Dedifferentiated amniotic fluid mesenchymal stem cell (primary cell): Measurements from ENCODE around the gene PFKP.
"Not testable (repeated sequence)": the region's sequence is repeated elsewhere in the genome, so short reads cannot be mapped to it uniquely, and the experiment has no call there.

ENCODE experiments used
- DNase-seq: peaks from one replicate; pipeline ENCODE4 v3.0.0-alpha.2; 2016; ENCODE audit errors: extremely low spot score

The PFKP gene

DNA sequence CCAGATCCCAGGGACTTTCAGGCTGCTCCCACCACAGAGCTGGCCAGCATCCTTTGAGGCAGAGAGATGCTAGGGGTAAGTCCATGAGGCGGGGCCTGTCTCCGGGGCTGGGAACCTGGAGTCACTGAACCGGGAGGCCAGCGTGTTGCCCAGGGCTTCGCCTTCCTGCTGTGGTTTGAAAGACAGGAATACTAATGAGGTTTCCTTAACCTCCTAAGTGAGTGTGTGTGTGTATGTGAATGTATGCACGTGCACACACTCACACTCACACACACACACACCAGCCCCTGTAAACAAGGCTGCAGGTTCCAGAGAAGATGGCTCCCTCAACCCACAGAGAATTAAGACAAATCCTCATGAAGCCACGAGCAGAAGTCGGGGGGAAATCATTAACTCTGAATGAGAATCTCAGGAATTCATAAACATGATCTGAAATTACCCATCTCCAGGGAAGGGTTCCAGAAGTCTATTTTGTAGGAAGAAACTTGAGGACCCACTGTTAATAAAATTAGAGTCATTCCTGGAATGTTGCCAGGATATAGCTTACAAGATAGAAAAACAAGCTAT lies 20.3 kb upstream of the PFKP start:
- DNase-seq = no peak

DNA sequence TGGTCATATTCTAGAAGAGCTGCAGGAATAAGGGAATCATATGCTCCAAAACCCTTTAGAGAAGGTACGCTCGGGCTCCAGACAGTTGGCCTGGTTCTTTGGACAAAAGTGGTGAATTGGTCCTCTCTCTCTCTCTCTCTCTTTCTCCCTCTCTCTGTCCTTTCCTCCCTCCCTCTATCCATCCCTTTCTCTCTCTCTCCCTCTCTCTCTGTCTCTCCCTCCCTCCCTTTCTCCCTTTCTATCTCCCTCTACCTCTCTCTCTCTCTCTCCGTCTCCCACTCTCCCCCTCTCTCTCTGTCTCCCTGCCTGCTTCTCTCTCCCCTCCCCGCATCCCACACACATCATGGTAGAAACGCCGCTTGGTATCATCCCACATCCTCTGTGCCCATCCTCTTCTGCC lies 19.8 kb upstream of the PFKP start:
- DNase-seq = no peak

DNA sequence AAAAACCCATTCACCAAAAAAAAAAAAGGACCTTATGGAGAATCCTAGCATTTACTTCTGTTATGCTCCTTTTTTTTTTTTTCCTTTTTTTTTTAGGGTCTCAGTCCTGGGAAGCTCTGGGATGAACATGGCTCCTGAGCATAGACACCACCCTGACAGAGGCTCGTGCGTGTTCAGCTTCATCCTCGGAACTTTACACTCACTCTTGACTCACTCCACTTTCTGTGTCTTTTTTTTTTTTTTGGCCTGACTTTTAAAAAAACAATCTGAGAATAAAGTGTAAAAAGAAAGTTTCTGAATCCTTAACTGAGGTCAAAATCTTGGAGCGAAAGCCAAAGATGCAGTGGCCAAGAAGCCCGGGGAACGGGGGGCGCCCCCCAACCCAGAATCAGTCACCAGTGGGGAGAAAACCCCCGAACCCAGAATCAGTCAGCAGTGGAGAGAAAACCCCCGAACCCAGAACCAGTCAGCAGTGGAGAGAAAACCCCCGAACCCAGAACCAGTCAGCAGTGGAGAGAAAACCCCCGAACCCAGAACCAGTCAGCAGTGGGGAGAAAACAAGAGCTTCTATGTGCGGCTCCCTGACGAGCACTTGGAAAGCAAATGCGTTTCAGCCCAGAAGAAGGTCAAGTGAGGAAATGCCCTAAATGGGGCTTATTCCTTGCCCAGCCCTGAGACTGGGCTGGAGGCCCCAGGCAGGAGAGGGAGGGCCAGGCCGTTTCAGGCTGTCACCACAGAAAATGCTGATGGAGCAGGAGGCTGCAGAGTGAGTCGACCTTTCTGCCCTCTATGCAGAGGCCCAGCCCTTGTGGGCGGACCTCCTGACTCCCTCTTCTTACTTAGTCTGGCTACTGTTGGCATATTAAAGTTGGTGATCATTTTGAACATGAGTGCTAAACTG lies 19.0 kb upstream of the PFKP start:
- peak; percentile 39 for DNase-seq

DNA sequence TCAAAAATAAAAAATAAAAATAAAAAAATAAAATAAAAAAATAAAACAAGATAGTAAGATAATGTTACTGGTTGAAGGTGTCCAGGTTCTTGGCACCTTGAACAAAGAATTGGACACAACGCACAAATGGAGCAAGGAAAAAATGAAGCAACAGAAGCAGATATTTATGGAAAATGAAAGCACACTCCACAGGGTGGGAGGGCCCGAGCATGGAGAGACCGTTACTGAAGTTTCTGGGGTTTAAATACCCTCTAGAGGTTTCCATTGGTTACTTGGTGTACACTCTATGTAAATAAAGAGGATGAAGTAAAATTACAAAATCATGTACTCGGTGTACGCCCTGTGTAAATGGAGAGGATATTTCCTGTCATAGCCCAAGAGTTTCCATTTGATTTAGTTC lies 15.7 kb upstream of the PFKP start:
- DNase-seq = no peak

DNA sequence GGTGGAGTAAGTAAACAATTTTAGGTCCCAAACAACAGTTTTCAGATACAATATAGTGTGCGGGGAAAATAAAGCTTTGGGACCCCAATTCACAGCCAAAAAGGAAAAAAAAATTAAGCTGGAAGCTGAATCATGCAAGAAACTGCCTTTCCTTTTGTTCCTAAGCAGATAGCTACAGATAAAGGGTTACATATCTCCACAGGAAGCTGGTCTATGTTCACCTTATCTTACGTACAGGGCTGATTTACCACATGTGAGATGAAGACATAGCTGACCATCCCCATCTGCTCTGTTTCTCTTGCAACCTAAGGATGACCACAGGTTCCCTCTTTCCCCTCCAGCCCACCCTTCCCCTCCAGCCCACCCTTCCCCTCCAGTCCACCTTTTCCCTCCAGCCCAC lies 14.2 kb upstream of the PFKP start:
- no peak for DNase-seq

DNA sequence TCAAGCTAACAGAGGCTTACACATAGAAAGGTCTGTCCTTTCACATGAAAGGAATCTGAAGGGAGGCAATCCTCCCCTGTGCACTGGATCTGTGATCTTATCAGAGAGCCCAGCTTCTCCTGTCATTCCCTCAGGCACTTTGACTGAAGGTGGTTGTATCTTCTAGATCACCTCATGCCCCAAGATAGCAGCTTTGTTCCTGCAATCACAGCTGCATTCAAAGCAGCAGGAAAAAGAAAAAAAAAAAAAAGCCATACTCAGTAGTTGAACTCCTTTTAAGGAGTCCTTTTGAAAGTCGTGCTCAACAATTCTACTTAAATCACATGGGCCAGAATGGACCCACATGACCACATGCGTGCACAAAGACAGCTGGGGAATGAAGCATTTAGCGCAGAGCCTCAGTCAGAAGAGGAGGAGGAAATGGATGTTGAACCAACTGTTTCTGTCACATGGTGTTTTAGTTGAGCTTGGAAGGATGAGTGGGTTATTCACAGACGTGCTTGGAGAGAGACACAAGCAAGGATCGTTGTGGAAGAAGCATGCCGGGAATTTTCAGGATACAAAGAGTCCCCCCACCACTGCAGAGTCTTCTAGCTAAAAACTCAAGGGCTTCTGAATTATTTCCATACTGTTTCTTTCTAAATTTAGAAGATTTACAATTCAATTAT lies 13.0 kb upstream of the PFKP start:
- no peak for DNase-seq

DNA sequence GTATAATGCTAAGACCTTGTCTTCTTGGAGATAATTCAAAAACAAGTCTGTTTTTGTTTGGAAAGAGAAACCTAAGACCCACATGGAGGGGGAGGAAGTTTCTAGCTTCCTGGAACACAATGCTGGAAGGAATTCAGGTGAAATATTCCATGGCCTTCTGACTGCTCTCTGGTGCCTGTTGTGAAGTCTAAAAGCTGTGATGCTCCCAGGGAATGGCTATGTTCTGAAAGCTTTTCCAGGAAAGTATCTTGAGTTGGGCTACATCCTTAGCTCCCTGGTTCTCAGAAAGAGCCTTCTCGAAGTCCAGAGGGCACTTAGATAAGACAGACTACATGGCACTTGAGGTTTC lies 12.5 kb upstream of the PFKP start:
- DNase-seq = no peak

DNA sequence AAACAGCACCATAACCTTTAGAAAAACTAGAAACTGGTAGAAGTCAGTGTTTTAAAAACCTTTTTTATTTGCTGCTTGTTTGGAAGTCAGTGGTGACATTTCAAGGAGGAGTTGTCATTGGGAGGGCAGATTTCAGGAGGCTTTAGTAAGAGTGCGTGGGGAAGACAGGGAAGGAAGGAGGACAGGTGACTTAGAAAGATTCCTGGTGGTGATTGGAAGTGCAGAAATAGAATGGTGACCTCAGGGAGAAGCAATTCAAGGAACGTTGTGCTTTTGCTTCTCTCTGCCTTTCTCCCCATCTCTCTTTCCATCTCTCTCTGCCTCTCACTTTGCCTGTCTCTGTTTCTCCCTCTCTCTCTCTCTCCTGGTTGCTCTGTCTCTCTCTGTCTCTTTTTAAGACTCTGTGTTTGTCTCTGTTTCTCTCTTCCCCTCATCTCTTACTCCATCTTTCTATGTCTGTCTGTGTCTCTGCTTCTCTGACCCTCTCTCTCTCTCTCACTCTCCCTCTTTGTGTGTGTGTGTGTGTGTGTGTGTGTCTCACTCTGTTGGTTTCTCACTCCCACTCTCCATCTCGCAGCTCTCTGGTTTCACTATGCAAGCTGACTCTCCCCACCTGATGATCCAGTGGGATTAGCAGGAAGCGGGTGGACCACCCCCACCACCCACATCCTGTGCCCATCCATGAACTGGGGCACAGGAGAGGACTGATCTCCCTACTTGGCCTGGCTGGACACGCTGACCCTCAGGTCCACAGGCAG lies 10.9 kb upstream of the PFKP start:
- DNase-seq = no peak

DNA sequence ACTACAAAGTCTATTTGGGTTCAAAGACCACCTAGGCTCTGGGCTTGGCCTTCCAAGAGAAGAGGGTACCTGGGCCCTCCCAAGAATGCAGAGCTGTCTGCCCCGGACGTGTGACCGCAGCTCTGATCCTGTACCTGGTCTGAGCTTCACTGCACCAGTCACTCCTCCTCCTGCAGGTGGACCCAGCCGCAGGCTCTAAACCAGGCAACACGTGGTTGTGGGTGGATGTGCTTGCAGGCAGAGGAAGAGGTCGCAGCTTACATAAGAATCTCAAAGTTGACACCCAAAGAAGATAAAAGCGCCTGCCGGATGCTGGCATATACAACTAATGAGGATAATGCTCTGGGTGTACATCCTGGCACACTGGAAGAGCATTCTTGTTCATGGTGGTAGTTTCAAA lies 9.4 kb upstream of the PFKP start:
- no peak for DNase-seq

DNA sequence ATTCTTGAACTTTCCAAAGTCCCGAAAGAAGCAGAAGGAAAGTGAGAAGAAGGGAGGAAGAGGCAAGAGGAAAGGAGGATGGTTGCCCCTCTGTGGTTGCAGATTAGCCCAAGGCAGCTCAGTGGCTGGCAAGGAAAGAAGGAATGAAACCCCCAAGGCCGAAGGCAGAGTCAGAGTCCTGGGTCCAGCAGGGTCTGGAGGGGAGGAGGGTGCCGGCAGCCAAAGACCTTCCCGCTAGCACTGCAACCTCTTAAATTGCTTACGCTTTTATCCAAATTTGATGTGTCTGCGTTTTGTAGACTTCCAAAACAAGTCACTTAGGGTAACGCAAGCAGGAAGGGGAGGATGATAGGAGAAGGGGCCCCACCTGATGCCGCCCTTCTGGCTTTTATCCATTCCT lies 7.4 kb upstream of the PFKP start:
- DNase-seq = no peak

DNA sequence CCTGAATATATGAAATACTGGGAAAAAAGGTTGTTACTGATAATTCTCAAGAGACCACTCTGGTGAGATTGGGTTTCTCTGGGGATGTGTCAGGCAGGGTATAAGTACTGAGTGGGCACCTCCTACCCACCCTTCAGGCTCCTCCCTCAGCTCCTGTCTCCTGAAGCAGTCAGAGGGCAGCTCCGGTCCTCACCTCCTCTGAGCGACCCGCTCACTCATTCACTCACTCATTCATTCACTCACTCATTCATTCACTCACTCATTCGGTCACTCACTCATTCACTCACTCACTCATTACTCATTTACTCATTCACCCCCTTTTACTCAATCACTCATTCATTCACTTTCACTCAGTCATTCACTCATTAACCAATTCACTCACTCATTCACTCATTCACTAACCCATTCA lies 6.9 kb upstream of the PFKP start:
- no peak for DNase-seq

DNA sequence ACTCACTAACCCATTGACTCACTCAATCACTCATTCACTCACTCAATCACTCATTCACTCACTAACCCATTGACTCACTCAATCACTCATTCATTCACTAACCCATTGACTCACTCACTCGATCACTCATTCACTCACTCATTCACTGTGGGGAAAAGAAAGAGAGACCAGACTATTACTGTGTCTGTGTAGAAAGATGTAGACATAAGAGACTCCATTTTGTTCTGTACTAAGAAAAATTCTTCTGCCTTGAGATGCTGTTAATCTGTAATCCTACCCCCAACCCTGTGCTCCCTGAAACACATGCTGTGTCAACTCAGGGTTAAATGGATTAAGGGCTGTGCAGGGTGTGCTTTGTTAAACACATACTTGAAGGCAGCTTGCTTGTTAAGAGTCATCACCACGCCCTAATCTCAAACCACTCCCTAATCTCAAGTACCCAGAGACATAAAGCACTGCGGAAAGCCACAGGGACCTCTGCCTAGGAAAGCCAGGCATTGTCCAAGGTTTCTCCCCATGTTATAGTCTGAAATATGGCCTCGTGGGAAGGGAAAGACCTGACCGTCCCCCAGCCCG lies 5.9 kb upstream of the PFKP start:
- not testable (repeated sequence) for DNase-seq

DNA sequence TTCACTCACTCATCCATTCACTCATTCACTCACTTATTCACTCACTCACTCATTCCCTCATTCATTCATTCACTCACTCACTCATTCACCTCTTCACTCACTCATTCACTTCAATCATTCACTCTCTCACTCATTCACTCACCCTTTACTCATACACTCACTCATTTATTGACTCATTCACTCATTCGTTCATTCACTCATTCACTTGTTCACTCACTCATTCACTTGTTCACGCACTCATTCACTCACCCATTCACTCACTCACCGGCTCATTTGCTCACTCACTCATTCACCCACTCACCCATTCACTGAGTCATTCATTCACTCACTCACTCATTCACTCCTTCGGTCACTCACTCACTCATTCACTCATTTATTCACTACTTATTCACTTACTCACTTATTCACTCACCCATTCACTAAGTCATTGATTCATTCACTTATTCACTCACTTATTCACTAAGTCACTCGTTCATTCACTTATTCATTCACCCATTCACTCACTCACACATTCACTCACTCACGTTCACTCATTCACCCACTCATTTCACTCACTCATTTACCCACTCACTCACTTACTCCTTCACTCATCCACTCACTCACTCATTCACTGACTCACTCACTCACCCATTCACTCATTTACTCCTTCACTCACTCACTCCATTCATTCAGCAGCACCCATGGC lies 4.7 kb upstream of the PFKP start:
- DNase-seq = no peak

DNA sequence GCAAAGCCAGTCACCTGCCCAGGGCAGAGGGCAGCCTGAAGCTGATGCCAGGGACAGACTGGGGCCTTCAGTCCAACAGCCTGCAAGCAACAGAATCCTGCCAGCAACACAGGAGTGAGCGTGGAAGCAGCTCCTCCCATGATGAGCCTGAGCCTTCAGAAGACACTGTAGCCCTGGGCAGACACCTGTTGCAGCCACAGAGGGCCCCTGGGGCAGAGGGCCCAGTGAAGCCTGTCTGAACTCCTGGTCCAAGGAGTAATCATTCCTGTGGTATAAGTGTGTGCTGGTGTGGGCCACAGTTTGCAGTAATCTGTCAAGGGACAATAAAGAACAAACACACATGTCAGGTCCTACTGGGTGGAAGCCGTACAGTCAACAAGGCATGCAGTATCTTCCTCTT lies 2.9 kb upstream of the PFKP start:
- DNase-seq = no peak

DNA sequence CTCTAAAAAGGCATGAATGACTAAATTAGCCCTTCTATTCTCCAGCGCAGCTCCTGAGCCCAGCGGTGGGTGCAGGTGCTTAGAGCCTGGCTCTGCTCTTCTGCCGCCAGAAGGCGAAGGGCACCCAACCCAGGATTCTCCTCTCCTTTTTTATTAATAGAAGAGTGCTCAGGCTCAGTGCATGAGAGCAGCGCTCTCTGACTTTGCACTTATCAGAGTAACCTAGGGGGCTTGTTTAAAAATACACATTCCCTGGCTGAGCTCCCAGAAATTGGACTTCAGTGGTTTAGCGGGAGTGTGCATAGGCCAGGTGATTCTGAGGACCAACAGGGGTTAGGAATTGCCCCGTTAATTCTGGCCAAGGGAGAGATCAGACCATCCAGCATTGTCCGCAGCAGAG lies 1.7 kb upstream of the PFKP start:
- DNase-seq = no peak

DNA sequence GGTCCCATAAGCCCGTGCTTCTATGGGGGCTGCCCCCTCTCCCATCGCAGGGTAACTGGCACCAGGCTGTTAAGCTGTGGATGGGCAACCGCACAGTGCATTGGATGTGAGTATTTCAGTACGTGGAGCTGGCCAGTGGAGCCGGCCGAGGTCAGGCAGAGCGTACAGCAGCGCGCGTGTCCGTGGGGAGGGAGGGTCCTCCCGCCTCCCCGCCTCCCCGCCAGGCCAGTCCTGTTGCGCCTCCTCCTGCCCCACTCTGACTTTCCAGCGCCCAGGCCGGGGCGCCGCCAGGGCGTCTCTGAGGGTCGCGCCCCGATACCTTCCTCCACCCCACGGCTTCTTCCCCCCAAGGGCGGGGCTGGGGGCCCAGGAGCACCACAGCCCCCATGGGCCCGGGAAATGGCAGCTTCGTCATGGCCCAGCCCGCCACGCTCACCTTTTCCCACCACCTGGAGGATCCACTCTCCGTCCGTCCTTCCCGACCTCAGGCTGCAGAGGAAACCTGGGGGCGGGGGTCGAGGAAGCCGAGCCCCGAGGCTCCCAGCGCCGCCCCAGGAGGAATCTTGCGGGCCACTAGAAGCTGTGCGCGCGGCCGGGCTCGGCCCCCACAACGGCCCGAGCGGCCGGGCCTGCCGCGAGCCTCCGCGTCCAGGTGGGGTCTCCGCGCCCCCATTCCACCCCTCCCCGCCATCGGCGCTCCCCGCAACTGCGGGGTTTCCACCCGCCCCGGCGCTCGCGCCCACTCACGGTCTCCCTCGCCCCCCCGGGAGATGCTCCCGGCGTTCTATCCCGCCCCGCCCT lies 831 bp upstream of the PFKP start:
- DNase-seq = no peak

DNA sequence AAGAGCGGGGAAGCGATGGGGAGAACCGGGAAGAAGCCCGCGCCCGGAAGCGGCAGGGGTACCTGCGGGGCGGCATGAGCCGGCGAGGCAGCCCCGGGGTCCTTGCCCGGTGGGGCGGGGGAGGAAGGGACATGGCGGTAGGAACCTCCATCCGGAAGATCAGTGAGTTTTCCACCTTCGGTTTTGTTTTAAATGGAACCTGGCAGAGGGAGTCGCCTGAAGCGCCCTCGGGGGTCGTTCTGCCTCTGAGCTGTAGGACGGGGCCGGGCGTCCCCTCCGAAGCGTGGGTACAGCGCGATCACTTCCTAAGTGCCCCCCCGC lies 471 bp downstream of the PFKP start:
- no peak for DNase-seq

DNA sequence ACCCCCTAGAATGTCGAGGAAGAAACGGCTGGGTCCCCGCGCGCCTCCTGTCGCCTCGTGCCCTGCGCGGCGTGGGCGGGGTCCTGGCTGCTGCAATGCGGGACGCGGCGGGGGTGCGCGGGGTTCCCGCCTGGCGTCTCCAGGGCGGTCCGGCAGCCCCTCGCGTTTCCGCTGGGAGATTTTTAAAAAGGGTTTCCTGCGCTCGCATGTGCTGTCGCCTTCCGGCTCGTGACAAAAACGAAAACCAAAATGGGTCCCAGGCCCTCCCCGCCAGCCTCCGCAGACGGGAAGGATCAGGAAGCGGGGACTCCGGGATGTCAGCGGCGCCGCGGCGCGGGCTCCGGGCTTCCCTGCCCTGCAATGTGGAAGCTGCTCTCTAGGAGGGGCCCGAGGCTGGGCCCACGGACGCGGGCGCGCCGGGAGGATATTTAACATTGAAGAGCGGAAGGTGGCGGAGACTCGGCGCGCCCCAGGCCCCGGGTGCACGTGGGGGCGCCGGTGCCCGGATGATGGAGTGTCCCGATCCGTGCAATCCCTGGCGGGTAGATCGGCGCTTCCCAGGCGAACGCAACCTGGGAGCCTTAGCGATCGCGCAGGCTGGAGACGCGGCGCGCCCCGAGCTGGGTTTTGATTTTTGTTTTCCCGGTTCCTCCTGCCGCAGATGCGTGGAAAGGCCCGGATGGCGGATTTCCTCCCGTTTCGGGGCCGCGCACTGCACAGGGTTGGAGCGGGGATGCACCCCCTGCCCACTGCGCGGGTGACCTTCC lies 1.0 kb downstream of the PFKP start:
- peak; percentile 25 for DNase-seq

DNA sequence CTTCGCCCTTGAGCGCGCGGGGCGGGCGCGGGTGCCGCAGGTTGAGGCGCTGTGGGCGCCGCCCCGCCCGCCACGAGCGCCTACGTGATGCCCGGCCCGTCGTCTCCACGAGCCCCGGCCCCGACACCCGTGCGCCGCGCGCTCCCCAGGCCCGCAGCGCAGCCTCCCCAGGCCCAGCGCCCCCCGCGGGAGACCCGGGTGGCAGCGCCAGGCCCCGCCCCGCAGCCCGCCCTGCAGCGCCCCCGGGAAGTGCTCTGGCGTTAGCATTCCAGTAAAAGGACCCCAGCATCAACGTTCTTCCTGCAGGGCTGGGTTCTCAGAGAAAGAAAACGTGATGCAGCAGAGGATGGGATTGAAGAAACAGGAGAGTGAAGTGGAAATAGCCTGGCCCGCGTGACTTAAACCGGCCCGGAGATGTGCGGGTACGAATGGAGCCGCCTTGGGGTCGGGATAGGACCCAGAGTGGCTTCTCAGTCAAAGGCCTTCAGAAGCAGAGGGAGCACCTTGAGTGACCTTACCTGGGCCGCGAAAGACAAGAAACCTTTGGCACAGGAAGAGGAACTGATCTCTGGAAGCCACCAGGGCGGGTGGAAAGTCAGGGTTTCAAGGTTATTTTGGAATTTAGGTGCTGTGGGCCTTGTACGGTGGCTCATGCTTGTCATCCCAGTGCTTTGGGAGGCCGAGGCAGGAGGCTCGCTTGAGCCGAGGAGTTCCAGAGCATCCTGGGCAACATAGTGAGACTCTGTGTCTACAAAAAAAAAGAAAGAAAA lies 1.8 kb downstream of the PFKP start:
- no peak for DNase-seq
